ENCODE measurements around the gene PTPN1.
"Not testable (repeated sequence)": the region's sequence is repeated elsewhere in the genome, so short reads cannot be mapped to it uniquely, and the experiment has no call there.

PTPN1 gene

GRCh38 chr20:50559856-50560638 is 49.9 kb downstream of the PTPN1 start:
- no peak for DNase-seq

- DNase-seq, result no peak
Measured at GRCh38 chr20:50560867-50561266, 50.7 kb downstream of the PTPN1 start.

DNA sequence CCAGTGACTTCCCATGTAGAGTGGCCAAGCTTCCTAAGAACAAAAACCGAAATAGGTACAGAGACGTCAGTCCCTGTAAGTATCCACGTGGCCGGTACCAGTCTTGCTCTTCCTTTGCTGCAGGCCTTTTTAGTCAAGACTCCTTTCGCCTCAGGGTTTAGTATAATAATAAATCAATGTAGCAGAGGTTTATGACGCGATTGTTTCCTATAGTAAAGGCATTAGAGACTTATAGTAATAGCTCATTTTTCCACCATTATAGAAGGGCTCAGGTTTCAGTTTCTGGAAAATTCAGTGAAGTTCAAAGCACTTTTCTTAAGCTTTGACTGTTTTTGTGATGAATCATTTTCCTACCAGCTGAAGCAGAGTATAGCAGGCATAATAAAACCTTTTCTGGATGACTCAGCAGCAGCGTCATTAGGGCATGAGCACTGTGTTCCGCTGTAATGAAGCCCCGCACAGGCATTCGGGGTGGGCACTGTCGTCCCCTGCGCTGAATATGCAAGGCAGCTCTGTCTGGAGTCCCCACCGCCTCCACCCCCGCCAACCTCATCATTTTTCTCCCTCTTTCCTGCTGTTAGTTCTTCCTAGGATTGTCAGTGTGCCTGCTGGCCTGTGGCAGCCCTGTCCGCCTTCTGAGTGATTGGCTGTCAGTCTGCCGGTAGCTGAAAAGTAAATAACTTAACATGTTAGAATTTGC is 51.3 kb downstream of the PTPN1 start:
- DNase-seq, result peak; percentile 96

DNA sequence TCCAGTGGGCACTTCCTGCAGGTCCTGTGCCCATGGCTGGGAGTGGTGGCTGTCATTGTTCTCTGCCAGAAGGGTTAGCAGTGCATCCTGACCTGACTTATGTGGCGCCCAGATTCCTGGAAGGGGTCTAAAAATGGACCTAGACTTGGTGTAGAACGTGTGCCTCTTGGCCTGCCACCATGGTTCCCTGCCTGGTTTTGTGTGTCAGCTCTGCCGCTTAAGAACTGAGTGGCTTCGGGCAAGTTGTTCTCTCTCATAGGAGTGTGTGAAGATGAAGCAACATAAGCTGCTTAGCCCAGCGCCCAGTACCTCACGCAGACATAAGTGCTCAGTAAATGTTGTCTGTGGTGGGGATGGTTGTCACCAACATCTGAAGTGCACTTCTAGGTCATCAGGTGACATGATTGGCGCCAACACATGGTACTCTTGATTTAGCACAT is 52.1 kb downstream of the PTPN1 start:
- DNase-seq, result no peak

GRCh38 chr20:50563133-50563944 is 53.2 kb downstream of the PTPN1 start:
- no peak for DNase-seq

DNA sequence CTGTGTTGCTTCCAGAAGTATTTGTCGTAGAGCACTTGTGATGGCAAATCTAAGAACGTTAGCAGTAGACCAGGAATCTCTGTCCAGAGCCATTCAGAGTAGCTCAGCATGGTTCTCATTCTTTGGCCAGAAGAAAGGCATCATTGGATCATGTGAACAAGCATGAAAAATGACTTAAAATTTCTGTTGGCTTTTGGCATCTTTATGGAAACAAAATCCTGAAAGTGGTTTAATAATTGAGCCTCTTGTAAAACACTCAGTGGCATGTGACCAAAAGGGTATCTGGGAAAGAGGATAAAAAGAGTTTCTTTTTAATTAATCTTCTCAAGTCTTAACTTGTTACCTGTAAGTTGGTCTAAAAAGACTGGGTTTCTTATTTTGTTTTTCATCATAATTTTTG is 55.2 kb downstream of the PTPN1 start:
- no peak for DNase-seq

GRCh38 chr20:50565871-50566270 is 55.7 kb downstream of the PTPN1 start:
- DNase-seq, result no peak

- DNase-seq, result no peak
Measured at GRCh38 chr20:50567860-50568548, 57.8 kb downstream of the PTPN1 start.

GRCh38 chr20:50568549-50568942 is 58.4 kb downstream of the PTPN1 start:
- DNase-seq, result no peak

DNA sequence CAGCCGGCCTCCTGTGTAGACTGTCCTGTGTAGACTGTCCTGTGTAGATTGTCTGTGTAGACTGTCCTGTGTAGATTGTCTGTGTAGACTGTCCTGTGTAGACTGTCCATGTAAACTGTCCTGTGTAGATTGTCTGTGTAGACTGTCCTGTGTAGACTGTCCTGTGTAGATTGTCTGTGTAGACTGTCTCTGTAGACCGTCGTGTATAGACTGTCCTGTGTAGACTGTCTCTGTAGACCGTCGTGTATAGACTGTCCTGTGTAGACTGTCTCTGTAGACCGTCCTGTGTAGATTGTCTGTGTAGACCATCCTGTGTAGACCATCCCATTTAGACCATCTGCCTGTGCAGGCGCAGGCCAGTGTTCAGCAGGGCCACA is 59.3 kb downstream of the PTPN1 start:
- not testable (repeated sequence) for DNase-seq

- DNase-seq, result peak; percentile 37
Measured at GRCh38 chr20:50569864-50570836, 60.0 kb downstream of the PTPN1 start.

DNA sequence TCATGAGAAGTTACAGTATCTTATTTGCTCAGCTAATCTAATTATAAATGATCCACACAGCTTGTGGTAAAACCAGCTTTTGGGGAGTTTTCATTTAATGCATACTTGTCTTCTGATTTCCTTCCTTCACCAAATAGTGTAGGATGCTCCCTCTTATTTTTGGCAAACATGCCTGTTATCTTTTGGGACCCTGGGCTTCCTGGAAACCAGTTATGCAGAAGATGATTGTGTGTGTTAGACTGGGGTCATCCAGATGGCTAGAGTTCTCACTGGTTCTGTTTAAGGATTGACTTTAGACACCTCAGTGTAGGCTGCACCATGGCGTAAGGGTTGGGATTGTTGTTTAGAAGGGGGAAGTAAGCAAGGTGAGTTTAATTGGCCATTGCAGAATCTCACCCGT is 61.3 kb downstream of the PTPN1 start:
- DNase-seq, result no peak

- peak; percentile 42 for DNase-seq
Measured at GRCh38 chr20:50572938-50573777, 63.0 kb downstream of the PTPN1 start.

GRCh38 chr20:50574108-50574507 is 63.9 kb downstream of the PTPN1 start:
- no peak for DNase-seq

- no peak for DNase-seq
Measured at GRCh38 chr20:50574586-50574985, 64.4 kb downstream of the PTPN1 start.

- DNase-seq, result peak; percentile 44
Measured at GRCh38 chr20:50575865-50576720, 65.9 kb downstream of the PTPN1 start.

GRCh38 chr20:50577175-50578018 is 67.2 kb downstream of the PTPN1 start:
- DNase-seq, result no peak

DNA sequence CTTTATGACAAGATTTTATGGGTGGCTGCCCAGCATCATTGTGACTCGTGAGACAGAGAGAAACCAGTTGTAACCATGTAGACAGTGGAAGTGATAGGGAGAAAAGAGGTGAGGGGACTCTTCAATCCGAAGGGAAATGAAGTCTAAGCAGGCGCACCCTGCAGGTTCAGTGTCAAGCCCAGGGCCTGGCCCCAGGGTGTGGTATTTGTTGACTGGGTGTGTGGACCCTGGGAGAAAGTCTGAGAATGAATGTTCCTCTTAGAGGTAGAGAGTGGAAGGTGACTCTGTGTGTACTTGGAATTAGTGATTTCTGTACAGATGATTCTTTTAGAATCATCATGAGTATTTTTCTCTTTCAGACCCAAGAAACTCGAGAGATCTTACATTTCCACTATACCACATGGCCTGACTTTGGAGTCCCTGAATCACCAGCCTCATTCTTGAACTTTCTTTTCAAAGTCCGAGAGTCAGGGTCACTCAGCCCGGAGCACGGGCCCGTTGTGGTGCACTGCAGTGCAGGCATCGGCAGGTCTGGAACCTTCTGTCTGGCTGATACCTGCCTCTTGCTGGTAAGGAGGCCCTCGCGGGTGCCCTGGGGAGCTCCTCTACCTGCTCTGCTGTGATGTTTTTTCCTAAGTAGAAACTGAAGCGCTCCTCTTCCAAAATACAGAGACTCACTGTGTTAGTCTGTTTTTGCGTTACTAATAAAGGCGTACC is 68.0 kb downstream of the PTPN1 start:
- no peak for DNase-seq

Measured in HCEC 1CT (cell line).